ENCODE results near the gene PPARG.
"Not testable (repeated sequence)": the region's sequence is repeated elsewhere in the genome, so short reads cannot be mapped to it uniquely, and the experiment has no call there.

The PPARG gene

GRCh38 chr3:12445523-12446240 lies 156.8 kb downstream of the PPARG start:
- DNase-seq: no peak

- DNase-seq: no peak
These were observed 157.4 kb downstream of the PPARG start for GRCh38 chr3:12446298-12446697.

DNA sequence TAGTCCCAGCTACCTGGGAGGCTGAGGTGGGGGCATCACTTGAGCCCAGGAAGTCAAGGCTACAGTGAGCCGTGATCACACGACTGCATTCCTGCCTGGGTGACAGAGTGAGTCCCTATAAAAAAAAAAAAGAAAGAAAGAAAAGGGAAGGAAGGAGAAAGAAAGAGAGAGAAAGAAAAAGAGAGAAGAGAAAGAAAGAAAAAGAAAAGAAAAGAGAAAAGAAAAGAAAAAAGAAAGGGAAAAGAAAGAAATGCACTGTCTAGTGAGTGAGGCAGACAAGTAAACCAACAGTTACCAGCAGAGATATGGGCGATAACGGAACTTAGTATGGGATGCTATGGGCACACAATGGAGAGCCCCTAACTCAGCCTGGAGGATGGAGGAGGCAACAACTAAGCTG lies 158.2 kb downstream of the PPARG start:
- DNase-seq: no peak

GRCh38 chr3:12448404-12449202 lies 159.7 kb downstream of the PPARG start:
- not testable (repeated sequence) for DNase-seq

DNA sequence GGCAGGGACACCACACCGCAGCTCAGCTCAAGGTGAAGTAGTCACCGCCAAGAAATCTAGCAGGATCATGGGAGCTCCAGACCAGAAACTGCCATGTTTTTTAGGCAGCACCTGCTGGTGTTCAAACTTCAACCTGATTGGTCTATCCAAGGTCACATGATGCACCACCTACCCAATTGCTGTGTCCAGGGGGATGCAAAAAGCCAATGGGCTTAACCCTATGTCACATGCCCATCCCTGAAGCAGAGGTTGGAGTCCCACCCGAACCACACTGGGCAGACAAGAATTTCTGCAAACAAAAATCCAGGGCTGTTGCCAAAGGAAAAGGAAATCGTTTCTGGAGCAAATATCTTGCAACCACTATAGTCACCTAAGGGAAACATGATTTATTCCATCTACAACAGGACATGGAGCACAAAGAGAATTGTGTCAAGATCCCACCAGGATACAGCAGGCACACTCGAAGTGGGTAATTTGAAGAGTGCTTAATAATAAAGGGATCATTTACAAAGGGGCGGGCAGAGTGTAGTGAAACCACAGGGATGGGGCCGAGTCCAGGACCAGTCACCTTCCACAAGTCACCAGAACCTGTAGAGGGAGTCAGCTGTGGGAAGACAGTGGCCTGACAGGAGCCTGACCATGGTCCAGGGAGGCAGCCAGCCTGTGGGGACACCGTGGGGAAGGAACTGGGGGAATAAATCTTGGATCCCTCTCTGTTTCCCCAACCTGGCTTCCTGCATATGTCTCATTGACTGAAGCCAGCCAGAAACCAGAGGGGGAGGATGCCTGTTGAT lies 161.2 kb downstream of the PPARG start:
- no peak for DNase-seq

DNA sequence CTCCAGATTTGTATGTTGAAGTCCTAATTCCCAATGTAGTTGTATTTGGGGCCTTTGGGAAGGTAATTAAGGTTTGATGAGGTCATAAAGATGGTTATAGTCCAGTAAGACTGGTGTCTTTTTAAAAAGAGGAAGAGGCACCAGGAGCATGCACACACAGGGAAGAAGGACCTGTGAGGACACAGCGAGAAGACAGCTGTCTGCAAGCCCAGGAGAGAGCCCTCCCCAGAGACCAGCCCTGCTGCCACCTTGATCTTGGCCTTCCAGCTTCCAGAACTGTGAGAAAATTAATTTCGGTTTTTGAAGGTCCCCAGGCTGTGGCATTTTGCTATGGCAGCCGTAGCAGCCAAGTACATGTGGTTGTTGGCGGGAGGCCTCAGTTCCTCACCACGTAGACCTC lies 162.6 kb downstream of the PPARG start:
- no peak for DNase-seq

- no peak for DNase-seq
These were observed 163.1 kb downstream of the PPARG start for GRCh38 chr3:12451960-12452359.

DNA sequence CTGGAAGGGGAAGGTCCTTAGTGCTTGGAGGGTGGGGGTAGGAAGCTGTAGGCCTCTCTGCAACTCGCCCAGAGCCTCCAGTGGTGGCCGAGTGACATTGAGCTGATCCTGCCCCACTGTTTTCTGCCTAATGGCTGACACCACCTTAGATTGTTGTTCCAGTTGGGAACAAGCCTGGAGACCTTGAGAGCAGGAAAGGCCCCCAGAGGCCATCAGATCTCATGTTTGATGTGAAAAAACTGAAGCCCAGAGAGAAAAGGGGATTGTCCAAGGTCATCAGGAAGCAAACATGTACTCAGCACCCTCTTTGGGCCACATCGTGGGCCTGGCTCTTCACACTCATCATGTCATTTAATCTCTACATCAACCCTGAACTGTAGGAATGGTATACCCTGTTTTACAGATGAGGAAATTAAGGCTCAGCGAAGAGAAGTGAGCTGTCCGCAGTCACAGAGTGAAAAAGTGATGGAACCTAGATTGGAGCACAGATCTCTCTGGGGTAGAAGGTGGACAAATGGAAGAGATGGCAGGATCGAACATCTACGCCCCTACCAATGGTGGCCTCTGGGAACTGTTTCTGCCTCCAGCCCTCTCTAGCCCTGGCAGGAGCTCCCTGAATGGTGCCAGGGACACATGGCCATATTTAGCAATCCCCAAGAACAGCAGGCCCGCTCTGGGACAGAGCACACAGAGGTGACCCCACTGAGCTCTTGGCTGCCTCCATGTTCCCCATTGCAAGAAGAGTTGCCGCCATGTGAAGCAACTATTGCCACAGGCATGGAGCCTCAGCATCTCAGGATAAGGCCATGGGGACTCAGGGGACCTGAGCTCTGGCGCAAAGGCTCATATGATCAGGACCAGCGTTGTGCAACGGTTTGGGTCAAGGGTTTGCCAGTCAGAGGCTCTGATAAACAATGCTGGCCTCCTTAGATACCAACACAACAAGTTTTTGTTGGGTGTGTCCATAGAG lies 163.8 kb downstream of the PPARG start:
- no peak for DNase-seq

GRCh38 chr3:12454076-12454815 lies 165.4 kb downstream of the PPARG start:
- DNase-seq: no peak

GRCh38 chr3:12454816-12455121 lies 165.9 kb downstream of the PPARG start:
- no peak for DNase-seq

GRCh38 chr3:12455740-12456139 lies 166.9 kb downstream of the PPARG start:
- DNase-seq: no peak

GRCh38 chr3:12456441-12456840 lies 167.6 kb downstream of the PPARG start:
- DNase-seq: no peak

DNA sequence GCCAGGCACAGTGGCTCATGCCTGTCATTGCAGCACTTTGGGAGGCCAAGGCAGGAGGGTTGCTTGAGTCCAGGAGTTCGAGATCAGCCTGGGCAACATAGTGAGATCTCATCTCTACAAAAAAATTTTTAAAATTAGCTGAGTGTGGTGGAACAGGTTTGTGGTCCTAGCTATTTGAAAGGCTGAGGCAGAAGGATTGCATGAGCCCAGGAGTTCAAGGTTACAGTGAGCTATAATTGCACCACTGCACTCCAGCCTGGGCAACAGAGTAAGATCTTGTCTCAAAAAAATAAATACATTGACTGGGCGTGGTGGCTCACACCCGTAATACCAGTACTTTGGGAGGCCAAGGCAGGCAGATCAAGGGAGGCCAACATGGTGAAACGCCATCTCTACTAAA lies 168.5 kb downstream of the PPARG start:
- not testable (repeated sequence) for DNase-seq

DNA sequence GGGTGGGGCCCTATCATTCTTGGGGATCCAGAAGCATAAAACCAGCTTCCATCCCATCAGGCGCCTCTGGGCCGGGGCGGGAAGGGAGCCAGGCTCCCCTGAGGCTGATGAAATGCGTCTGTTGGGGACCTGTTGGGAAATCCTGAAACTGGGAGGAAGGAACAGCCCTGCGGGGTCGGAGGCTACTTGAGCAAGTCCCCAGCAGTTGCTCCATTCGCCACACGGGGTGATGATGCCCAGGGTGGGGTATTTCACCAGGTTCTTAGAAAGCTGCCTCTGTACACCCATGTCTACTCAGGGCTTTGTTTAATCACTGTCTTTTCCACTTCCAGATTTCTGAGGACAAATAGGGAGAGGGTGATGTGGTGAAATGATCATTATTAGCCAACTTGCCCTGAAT lies 170.0 kb downstream of the PPARG start:
- DNase-seq: no peak

GRCh38 chr3:12460127-12460526 lies 171.3 kb downstream of the PPARG start:
- DNase-seq: no peak

- no peak for DNase-seq
These were observed 172.3 kb downstream of the PPARG start for GRCh38 chr3:12461097-12461649.

- no peak for DNase-seq
These were observed 173.5 kb downstream of the PPARG start for GRCh38 chr3:12462159-12462947.

DNA sequence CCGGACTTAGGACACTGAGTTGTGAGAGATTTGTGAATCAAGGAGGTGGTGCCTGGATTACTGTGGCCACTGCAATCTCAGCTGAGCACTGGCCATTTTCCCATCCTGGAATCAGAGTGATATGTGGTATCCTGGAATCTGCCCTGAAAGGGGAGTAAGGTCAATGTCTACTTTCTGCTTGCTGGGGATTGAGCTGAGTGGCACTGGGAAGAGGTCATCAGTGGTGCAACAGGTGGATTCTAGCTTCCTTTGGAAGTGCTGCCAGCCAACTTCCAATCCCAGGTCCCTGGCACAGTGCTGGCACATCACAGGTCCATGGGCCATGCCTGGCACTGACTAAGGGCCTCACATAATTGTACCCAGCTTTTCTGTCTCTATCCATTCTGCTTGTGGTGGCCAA lies 174.8 kb downstream of the PPARG start:
- DNase-seq: no peak

DNA sequence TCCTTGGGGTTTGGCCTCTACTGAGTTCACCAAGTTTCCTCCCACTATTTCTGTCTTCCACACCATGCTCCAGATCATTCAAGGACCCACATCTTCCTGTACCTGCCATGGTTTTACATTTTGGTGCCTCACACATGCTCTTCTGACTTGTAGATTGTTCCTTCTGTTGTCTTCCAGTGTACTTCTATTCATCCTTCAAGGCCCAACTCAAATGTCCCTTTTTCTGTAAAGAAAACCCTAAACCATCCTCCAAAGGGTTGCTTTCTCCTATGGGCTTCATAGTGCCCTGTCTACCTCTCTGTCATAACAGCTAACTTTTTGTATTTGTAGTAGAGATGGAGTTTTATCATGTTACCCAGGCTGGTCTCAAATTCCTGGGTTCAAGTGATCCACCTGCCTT lies 175.3 kb downstream of the PPARG start:
- DNase-seq: no peak

GRCh38 chr3:12465151-12465835 lies 176.4 kb downstream of the PPARG start:
- no peak for DNase-seq

All from effector CD8-positive, alpha-beta T cell (primary cell).